GM18870 (cell line): Measurements from ENCODE around the gene TSPAN12.

Source experiments
- ATAC-seq: cut with Tn5 transposase; IDR thresholded peaks from one replicate; pipeline ENCODE4 v1.9.1; 2021; ENCODE audit warnings: moderate library complexity; ENCODE audit not compliant: unreplicated experiment

TSPAN12 gene

GRCh38 chr7:120770206-120770605 lies 87.7 kb downstream of the TSPAN12 start:
- ATAC-seq = no peak

GRCh38 chr7:120760851-120761250 lies 97.1 kb downstream of the TSPAN12 start:
- no peak for ATAC-seq

- ATAC-seq = peak; percentile 92
Observed at GRCh38 chr7:120760050-120760449, 97.9 kb downstream of the TSPAN12 start.

- ATAC-seq = no peak
Observed at GRCh38 chr7:120743128-120743527, 114.8 kb downstream of the TSPAN12 start.

GRCh38 chr7:120742372-120742771 lies 115.6 kb downstream of the TSPAN12 start:
- no peak for ATAC-seq

GRCh38 chr7:120741371-120742042 lies 116.4 kb downstream of the TSPAN12 start:
- ATAC-seq = no peak

- ATAC-seq = no peak
Observed at GRCh38 chr7:120740348-120740747, 117.6 kb downstream of the TSPAN12 start.

GRCh38 chr7:120738816-120739215 lies 119.1 kb downstream of the TSPAN12 start:
- no peak for ATAC-seq
